ENCODE data around the gene EPGN. TPM values are rescaled to one million over a fixed set of nuclear protein-coding genes. Genes with fewer than 3 reads are reported as not detected.

The EPGN gene
- total RNA-seq, 1 donor from 2014 or later, result 0.30 TPM

GRCh38 chr4:74324262-74324661 is 16.0 kb downstream of the EPGN start:
- no peaks in the 10 kb centered on the region for H3K36me3 Mint-ChIP-seq (ENCODE audit: unreplicated experiment)
- no peak overlapping the region for H3K27ac Mint-ChIP-seq (ENCODE audit: unreplicated experiment)
- H3K9me3 Mint-ChIP-seq (ENCODE audit: unreplicated experiment), result peaks cover 7% of the 10 kb centered on the region
- H3K4me1 Mint-ChIP-seq (ENCODE audit: unreplicated experiment), result peaks cover 21% of the 10 kb centered on the region
- DNase-seq (ENCODE audit: extremely low spot score, unreplicated experiment), result no peak
- no peak overlapping the region for H3K4me3 Mint-ChIP-seq (ENCODE audit: unreplicated experiment)
- peaks cover 18% of the 10 kb centered on the region for H3K27me3 Mint-ChIP-seq (ENCODE audit: unreplicated experiment)
- no peak for TF ChIP-seq CTCF (IDR thresholded peaks at IDR 0.05)

GRCh38 chr4:74325886-74326285 is 17.6 kb downstream of the EPGN start:
- DNase-seq (ENCODE audit: extremely low spot score, unreplicated experiment), result no peak
- TF ChIP-seq CTCF (IDR thresholded peaks at IDR 0.05), result no peak
- Mint-ChIP-seq H3K4me3 (ENCODE audit: unreplicated experiment) (no peak overlapping the region), H3K27me3 (ENCODE audit: unreplicated experiment) (peaks cover 18% of the 10 kb centered on the region), H3K36me3 (ENCODE audit: unreplicated experiment) (no peaks in the 10 kb centered on the region), H3K9me3 (ENCODE audit: unreplicated experiment) (peaks cover 8% of the 10 kb centered on the region), H3K4me1 (ENCODE audit: unreplicated experiment) (peaks cover 16% of the 10 kb centered on the region), H3K27ac (ENCODE audit: unreplicated experiment) (no peak overlapping the region)

- H3K4me3 Mint-ChIP-seq (ENCODE audit: unreplicated experiment), result no peak overlapping the region
- peak overlapping the region; percentile 11 for H3K27ac Mint-ChIP-seq (ENCODE audit: unreplicated experiment)
- TF ChIP-seq CTCF (IDR thresholded peaks at IDR 0.05), result no peak
- peaks cover 8% of the 10 kb centered on the region for H3K9me3 Mint-ChIP-seq (ENCODE audit: unreplicated experiment)
- no peak for DNase-seq (ENCODE audit: extremely low spot score, unreplicated experiment)
- H3K36me3 Mint-ChIP-seq (ENCODE audit: unreplicated experiment), result no peaks in the 10 kb centered on the region
- peaks cover 16% of the 10 kb centered on the region for H3K4me1 Mint-ChIP-seq (ENCODE audit: unreplicated experiment)
- peaks cover 11% of the 10 kb centered on the region for H3K27me3 Mint-ChIP-seq (ENCODE audit: unreplicated experiment)
Observed at GRCh38 chr4:74327762-74328161, 19.5 kb downstream of the EPGN start.

DNA sequence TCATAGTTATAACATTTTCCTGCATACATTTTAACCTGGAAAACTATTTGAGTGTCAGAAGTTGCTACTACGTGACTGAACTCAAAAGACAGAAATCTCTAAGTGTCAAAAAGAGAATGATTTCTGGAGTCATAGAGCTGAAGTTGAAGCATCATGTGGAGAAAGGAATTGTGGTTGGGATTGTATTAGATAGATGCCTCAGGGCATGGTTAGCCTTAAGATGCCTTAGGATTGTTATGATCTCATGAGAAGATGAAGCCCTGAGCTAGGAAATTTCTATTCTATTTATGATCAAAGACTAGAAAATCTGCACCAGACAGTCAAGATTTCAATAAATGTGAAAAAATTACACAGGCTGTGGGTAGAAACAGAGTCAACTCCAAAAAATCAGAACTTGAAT is 20.2 kb downstream of the EPGN start:
- TF ChIP-seq CTCF (IDR thresholded peaks at IDR 0.05), result no peak
- Mint-ChIP-seq H3K4me1 (ENCODE audit: unreplicated experiment) (peaks cover 16% of the 10 kb centered on the region), H3K27ac (ENCODE audit: unreplicated experiment) (no peak overlapping the region), H3K9me3 (ENCODE audit: unreplicated experiment) (peaks cover 8% of the 10 kb centered on the region), H3K36me3 (ENCODE audit: unreplicated experiment) (no peaks in the 10 kb centered on the region), H3K4me3 (ENCODE audit: unreplicated experiment) (no peak overlapping the region), H3K27me3 (ENCODE audit: unreplicated experiment) (peaks cover 7% of the 10 kb centered on the region)
- no peak for DNase-seq (ENCODE audit: extremely low spot score, unreplicated experiment)

DNA sequence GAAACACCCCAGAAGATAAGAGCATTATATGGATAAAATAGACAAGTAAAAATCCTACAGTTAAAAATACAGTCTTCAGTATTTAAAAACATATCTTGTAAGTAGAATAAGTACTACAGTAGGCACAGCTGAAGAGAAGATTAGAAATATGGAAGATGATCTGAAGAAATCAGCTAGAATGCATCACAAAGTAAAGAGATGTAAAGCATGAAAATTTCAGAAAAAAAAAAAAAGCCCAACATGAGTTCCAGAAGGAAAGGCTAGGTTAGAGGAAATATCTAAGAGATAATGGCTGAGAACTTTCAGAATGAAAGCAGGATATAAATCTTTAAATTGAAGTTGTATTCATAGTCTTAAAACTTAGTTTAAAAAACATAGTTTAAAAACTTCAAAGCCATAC is 21.0 kb downstream of the EPGN start:
- Mint-ChIP-seq H3K36me3 (ENCODE audit: unreplicated experiment) (no peaks in the 10 kb centered on the region), H3K4me3 (ENCODE audit: unreplicated experiment) (no peak overlapping the region), H3K27ac (ENCODE audit: unreplicated experiment) (no peak overlapping the region), H3K4me1 (ENCODE audit: unreplicated experiment) (peaks cover 16% of the 10 kb centered on the region), H3K9me3 (ENCODE audit: unreplicated experiment) (peaks cover 8% of the 10 kb centered on the region), H3K27me3 (ENCODE audit: unreplicated experiment) (peaks cover 6% of the 10 kb centered on the region)
- DNase-seq (ENCODE audit: extremely low spot score, unreplicated experiment), result no peak
- TF ChIP-seq CTCF (IDR thresholded peaks at IDR 0.05), result no peak
